Measurements from ENCODE around the gene TOMM70.

DNA sequence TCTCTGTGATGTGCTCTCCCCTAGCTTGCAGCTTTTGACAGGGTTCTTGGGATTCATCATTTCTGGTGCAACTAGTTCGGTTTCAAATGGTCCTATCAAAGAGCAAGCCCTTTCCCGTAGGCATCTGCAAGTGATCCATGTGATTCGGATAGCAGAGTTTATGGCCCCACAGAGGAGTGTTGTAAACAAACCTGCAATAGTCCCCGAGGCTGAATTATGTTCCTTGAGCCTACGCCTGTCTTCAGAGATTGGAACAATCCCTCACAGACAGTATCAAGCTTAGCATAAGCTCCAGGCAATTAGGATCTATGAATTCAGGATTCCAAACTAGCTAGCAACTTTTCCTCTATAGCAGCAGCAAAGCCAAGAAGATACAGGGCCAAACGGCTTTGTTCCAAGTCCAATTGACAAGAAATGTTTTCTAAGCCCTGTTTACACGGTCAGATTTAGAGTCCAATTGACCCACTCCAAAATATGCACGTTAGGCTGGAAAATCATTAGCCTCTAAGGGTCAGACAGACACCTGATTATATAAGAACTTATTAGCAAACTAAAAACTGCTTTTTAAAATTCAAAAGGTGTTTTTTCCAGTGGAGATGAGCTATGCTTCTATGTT is 25.3 kb upstream of the TOMM70 start:
- TF ChIP-seq, protein P1, sequence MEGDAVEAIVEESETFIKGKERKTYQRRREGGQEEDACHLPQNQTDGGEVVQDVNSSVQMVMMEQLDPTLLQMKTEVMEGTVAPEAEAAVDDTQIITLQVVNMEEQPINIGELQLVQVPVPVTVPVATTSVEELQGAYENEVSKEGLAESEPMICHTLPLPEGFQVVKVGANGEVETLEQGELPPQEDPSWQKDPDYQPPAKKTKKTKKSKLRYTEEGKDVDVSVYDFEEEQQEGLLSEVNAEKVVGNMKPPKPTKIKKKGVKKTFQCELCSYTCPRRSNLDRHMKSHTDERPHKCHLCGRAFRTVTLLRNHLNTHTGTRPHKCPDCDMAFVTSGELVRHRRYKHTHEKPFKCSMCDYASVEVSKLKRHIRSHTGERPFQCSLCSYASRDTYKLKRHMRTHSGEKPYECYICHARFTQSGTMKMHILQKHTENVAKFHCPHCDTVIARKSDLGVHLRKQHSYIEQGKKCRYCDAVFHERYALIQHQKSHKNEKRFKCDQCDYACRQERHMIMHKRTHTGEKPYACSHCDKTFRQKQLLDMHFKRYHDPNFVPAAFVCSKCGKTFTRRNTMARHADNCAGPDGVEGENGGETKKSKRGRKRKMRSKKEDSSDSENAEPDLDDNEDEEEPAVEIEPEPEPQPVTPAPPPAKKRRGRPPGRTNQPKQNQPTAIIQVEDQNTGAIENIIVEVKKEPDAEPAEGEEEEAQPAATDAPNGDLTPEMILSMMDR (IDR thresholded peaks at IDR 0.05), result no peak
- TF ChIP-seq, protein P2, sequence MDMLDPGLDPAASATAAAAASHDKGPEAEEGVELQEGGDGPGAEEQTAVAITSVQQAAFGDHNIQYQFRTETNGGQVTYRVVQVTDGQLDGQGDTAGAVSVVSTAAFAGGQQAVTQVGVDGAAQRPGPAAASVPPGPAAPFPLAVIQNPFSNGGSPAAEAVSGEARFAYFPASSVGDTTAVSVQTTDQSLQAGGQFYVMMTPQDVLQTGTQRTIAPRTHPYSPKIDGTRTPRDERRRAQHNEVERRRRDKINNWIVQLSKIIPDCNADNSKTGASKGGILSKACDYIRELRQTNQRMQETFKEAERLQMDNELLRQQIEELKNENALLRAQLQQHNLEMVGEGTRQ (IDR thresholded peaks at IDR 0.05), result no peak
- TF ChIP-seq POLR2A (IDR thresholded peaks at IDR 0.05; ENCODE audit: low read length) (no peak), RAD21 (conservative IDR thresholded peaks at IDR 0.05 in 1 of 2, IDR thresholded peaks at IDR 0.05 in 1 of 2) (no peak), CHD2 (IDR thresholded peaks at IDR 0.05; ENCODE audit: low read length, partially characterized antibody) (no peak), MAZ (IDR thresholded peaks at IDR 0.05; ENCODE audit: borderline replicate concordance, low read depth, low read length) (no peak), BHLHE40 (IDR thresholded peaks at IDR 0.05; ENCODE audit: low read depth, low read length) (no peak), NR3C1 (IDR thresholded peaks at IDR 0.05) (no peak), KDM1A (IDR thresholded peaks at IDR 0.05; ENCODE audit: low read depth) (no peak)
- TF ChIP-seq, protein P3, sequence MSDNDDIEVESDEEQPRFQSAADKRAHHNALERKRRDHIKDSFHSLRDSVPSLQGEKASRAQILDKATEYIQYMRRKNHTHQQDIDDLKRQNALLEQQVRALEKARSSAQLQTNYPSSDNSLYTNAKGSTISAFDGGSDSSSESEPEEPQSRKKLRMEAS (IDR thresholded peaks at IDR 0.05), result no peak

Data from A549 (cell line).